Endodermal cell (in vitro differentiated cells): ENCODE results near the gene FAS. TPM values are rescaled to one million over a fixed set of nuclear protein-coding genes. Genes with fewer than 3 reads are reported as not detected.

Source experiments
- DNase-seq: peaks from one replicate; pipeline ENCODE4 v3.0.0-alpha.2; 2017
- H3K27ac ChIP-seq: 2 replicates; pipeline ENCODE4 v1.5.1; 2013; ENCODE audit warnings: mild to moderate bottlenecking, low read depth, low read length, moderate library complexity
- H3K27me3 ChIP-seq: 2 replicates; pipeline ENCODE4 v1.6.1; 2013; ENCODE audit warnings: mild to moderate bottlenecking, low read length, moderate library complexity; ENCODE audit not compliant: insufficient read depth, control insufficient read depth, poor library complexity, severe bottlenecking
- H3K36me3 ChIP-seq: 2 replicates; pipeline ENCODE4 v1.7.0; 2013; ENCODE audit warnings: mild to moderate bottlenecking, low read length, moderate library complexity; ENCODE audit not compliant: control insufficient read depth, insufficient read depth
- H3K4me1 ChIP-seq: one replicate; pipeline ENCODE4 v1.7.0; 2013; ENCODE audit warnings: low read length; ENCODE audit not compliant: control insufficient read depth, insufficient read depth
- H3K4me3 ChIP-seq: 2 replicates; pipeline ENCODE4 v1.5.1; 2013; ENCODE audit warnings: mild to moderate bottlenecking, low read length, moderate library complexity
- H3K9ac ChIP-seq: 2 replicates; pipeline ENCODE4 v1.6.1; 2013; ENCODE audit warnings: mild to moderate bottlenecking, low read length, moderate library complexity; ENCODE audit not compliant: poor library complexity, severe bottlenecking; ENCODE audit errors: extremely low read depth
- H3K9me3 ChIP-seq: 2 replicates; pipeline ENCODE4 v1.6.1; 2013; ENCODE audit warnings: mild to moderate bottlenecking, low read length, moderate library complexity; ENCODE audit not compliant: control insufficient read depth
- H3K27ac Mint-ChIP-seq: 2 replicates; pipeline ENCODE4 v1.8.0; 2020; ENCODE audit warnings: mixed read lengths
- H3K27me3 Mint-ChIP-seq: 2 replicates; pipeline ENCODE4 v1.8.0; 2021; ENCODE audit warnings: mild to moderate bottlenecking, mixed read lengths; ENCODE audit not compliant: insufficient read depth
- H3K36me3 Mint-ChIP-seq: 2 replicates; pipeline ENCODE4 v1.8.0; 2020; ENCODE audit warnings: low read depth, mixed read lengths
- H3K4me1 Mint-ChIP-seq: 2 replicates; pipeline ENCODE4 v1.8.0; 2020; ENCODE audit warnings: mixed read lengths
- H3K4me3 Mint-ChIP-seq: 2 replicates; pipeline ENCODE4 v1.8.0; 2020; ENCODE audit warnings: mild to moderate bottlenecking, moderate library complexity, mixed read lengths
- H3K9me3 Mint-ChIP-seq: 2 replicates; pipeline ENCODE4 v1.8.0; 2020; ENCODE audit warnings: mild to moderate bottlenecking, mixed read lengths
- CTCF ChIP-seq: fragments of 200-600 bp; sonication (generic); conservative IDR thresholded peaks from 2 replicates; pipeline ENCODE4 v1.5.0; 2021; ENCODE audit warnings: antibody characterized with exemption, mild to moderate bottlenecking
- WGBS, 2 experiments: methylation state at CpG; one replicate each; pipeline versions ENCODE4 v1.1.5 to v1.1.7; 2013; ENCODE audit warnings: missing lambda C conversion rate in 2 of 2, mixed read lengths in 1 of 2; ENCODE audit not compliant: insufficient coverage in 1 of 2, insufficient read length in 1 of 2; 5-methylcytosine and 5-hydroxymethylcytosine counted together
- total RNA-seq, 2 donors: library from RNA; stranded (reverse); fragmentation: NEBNext Ultra II Directional in 1 of 2; extraction: Animal tissue kit (Norgen Biotek cat#: 25700) in 1 of 2; gene quantifications; 2 replicates in 1 of 2; 3 replicates in 1 of 2; pipeline ENCODE4 v1.2.1, GENCODE V29; 2021

The FAS gene
- total RNA-seq, 2 donors from 2014 or later: 0.95 TPM; not detected in 1

GRCh38 chr10:88979603-88980002 is 11.0 kb upstream of the FAS start:
- TF ChIP-seq CTCF: no peak
- H3K4me3 ChIP-seq: no peak overlapping the region
- Mint-ChIP-seq H3K27ac (no peak overlapping the region), H3K4me1 (peaks cover 12% of the 10 kb centered on the region), H3K4me3 (no peak overlapping the region), H3K9me3 (no peaks in the 10 kb centered on the region), H3K36me3 (no peaks in the 10 kb centered on the region), H3K27me3 (no peaks in the 10 kb centered on the region)
- H3K9ac ChIP-seq: no peak overlapping the region
- H3K27me3 ChIP-seq: no peaks in the 10 kb centered on the region
- H3K27ac ChIP-seq: no peak overlapping the region
- 90 to 91% methylated on average over 4 of the region's 4 CpGs for WGBS, 2 experiments
- H3K4me1 ChIP-seq: peaks cover 3% of the 10 kb centered on the region
- no peaks in the 10 kb centered on the region for H3K9me3 ChIP-seq
- no peaks in the 10 kb centered on the region for H3K36me3 ChIP-seq
- DNase-seq: no peak

GRCh38 chr10:88980247-88980646 is 10.4 kb upstream of the FAS start:
- no peak for DNase-seq

GRCh38 chr10:88980800-88981199 is 9.8 kb upstream of the FAS start:
- Histone ChIP-seq H3K9ac (no peak overlapping the region), H3K4me3 (no peak overlapping the region), H3K4me1 (peaks cover 3% of the 10 kb centered on the region), H3K36me3 (no peaks in the 10 kb centered on the region), H3K9me3 (no peaks in the 10 kb centered on the region), H3K27ac (no peak overlapping the region), H3K27me3 (no peaks in the 10 kb centered on the region)
- Mint-ChIP-seq H3K4me3 (no peak overlapping the region), H3K4me1 (peaks cover 17% of the 10 kb centered on the region), H3K27me3 (no peaks in the 10 kb centered on the region), H3K27ac (no peak overlapping the region), H3K9me3 (no peaks in the 10 kb centered on the region), H3K36me3 (no peaks in the 10 kb centered on the region)
- no peak for TF ChIP-seq CTCF
- 96 to 100% methylated on average over 1 to 3 of the region's 4 CpGs for WGBS, 2 experiments
- DNase-seq: no peak

More at GRCh38 chr10:88980247-88980646, 10.4 kb upstream of the FAS start:
- no peak overlapping the region for H3K4me3 ChIP-seq
- no peak overlapping the region for H3K27ac ChIP-seq
- H3K9ac ChIP-seq: no peak overlapping the region
- H3K36me3 Mint-ChIP-seq: no peaks in the 10 kb centered on the region
- H3K9me3 Mint-ChIP-seq: no peaks in the 10 kb centered on the region
- H3K4me1 ChIP-seq: peaks cover 3% of the 10 kb centered on the region
- peaks cover 13% of the 10 kb centered on the region for H3K4me1 Mint-ChIP-seq
- no peaks in the 10 kb centered on the region for H3K27me3 Mint-ChIP-seq
- no peak for TF ChIP-seq CTCF
- H3K36me3 ChIP-seq: no peaks in the 10 kb centered on the region
- H3K9me3 ChIP-seq: no peaks in the 10 kb centered on the region
- 93 to 94% methylated on average over 4 of the region's 4 CpGs for WGBS, 2 experiments
- no peak overlapping the region for H3K27ac Mint-ChIP-seq
- no peaks in the 10 kb centered on the region for H3K27me3 ChIP-seq
- H3K4me3 Mint-ChIP-seq: no peak overlapping the region
